Lung microvascular endothelial cell (primary cell): ENCODE results near the gene PTPRA. TPM values are rescaled to one million over a fixed set of nuclear protein-coding genes. Genes with fewer than 3 reads are reported as not detected.
"Not testable (repeated sequence)": the region's sequence is repeated elsewhere in the genome, so short reads cannot be mapped to it uniquely, and the experiment has no call there.

ENCODE experiments used
- DNase-seq, 2 donors: peaks; one replicate each; pipeline versions ENCODE4 v3.0.0 to v3.0.0-alpha.2; 2010; ENCODE audit warnings: low read depth in 2 of 2
- total RNA-seq: library from RNA; depleted of rRNA; stranded (reverse); fragments of >200 nt; gene quantifications from 2 replicates; pipeline ENCODE4 v1.2.1, GENCODE V29; 2014

The PTPRA gene
- total RNA-seq, 1 donor from 2014 or later: 22.2 TPM

GRCh38 chr20:2888224-2888955, 15.1 kb downstream of the PTPRA start:
- no peak for DNase-seq

GRCh38 chr20:2889209-2889608, 15.9 kb downstream of the PTPRA start:
- DNase-seq: no peak

DNA sequence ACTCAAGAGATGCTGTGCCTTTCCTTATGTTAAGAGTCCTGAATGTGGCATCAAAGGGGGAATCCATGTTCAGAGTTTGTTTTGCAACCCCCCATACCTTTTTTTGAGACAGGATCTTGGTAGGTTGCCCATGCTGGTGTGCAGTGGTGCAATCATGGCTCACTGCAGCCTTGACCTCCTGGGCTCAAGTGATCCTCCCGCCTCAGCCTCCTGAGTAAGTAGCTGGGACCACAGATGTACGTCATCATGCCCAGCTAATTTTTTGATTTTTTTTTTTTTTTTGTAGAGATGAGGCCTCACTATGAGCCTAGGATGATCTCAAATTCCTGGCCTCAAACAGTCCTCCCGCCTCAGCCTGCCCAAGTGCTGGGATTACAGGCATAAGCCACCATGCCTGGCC, 16.5 kb downstream of the PTPRA start:
- DNase-seq: no peak

DNA sequence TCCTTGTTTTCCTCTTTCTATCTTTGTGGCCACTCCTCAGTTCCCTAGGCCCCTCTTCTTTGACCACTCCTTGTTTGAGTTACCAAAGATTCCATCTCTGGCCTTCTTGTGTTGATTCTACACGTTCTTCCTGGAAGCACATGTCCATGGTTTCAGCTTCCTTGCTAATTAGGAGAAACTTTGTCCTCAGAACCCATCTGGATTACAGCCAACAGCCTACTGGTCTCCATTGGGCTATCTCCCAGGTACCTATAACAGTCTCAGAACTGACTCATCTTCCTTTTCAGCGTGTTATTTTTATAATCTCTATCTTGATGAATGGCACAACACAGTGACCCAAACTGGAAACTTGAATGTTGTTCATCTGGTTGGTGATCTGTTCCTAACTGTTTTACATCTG, 17.5 kb downstream of the PTPRA start:
- peak; percentile 15 to 77 for DNase-seq

GRCh38 chr20:2891343-2891742, 18.1 kb downstream of the PTPRA start:
- DNase-seq: no peak

GRCh38 chr20:2892376-2892775, 19.1 kb downstream of the PTPRA start:
- DNase-seq: no peak

DNA sequence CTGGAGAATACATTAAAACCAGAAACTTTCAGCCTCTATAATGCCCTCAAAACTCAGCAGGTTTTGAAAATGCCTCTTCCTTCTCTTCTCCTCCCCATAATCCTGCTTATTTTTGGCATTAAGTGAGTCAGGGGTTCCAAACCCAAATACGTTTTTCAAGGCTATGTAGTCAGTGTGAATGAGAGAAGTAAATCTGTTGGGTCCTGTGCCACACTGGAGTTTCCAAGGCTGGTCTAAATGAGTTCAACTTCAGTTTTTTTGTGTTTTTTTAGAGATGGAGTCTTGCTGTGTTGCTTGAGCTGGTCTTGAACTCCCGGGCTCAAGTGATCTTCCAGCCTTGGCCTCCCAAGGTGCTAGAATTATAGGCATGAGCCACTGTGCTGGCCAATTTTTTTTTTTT, 20.9 kb downstream of the PTPRA start:
- DNase-seq: no peak

DNA sequence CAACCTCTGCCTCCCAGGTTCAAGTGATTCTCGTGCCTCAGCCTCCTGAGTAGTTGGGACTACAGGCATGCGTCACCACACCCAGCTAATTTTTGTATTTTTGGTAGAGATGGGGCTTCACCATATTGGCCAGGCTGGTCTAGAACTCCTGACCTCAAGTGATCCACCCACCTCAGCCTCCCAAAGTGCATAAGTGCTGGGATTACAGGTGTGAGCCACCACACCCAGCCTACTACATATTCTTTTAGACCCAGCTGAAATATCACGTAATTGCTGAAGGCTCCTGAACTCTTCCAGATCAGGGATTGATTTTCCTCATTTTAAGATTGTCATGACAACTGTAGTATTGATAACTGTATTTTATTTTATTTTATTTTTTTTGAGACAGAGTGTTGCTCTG, 21.9 kb downstream of the PTPRA start:
- DNase-seq: not testable (repeated sequence)

DNA sequence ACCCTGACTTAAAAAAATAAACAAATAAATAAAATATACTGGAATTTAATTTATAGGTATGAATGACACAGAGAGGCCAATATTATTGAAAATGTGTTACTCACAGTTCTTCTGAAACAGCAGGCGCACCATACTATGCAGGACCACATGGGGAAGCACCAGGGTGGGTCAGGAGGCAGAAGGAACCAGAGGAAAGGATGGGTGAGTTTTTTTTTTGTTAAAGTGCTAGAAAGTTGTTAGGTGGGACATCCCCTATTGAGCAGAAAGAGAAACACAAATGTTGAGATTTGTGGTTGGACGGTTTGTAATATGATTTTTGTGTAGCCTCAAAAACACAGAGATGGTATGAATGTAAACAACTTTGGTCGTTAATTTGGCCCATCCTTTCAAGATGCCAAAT, 26.0 kb downstream of the PTPRA start:
- no peak for DNase-seq

DNA sequence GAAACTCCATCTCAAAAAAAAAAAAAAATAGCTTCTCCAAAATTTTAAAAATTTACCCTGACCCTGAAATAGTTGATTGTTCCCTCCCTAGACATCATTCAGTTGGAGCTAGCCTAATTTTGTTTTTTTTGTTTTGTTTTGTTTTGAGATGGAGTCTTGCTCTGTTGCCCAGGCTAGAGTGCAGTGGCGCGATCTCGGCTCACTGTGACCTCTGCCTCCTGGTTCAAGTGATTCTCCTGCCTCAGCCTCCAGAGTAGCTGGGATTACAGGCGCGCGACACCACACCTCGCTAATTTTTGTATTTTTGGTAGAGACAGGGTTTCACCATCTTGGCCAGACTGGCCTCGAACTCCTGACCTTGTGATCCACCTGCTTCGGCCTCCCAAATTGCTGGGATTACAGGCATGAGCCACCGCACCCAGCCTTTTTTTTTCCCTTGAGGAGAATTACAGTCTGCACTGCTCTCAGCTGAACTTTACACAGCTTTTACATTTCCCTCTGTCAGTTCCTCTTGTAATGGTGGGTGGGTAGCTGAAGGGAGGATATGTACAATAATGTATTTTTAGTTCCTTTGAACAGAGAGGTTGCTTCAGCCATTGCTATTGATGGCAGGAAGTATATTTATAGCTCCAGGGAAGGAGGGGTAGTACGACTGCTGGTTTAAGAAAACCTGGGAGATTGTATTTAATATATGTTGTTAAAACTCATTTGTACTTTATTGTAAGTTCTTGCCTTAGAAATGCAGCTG, 27.7 kb downstream of the PTPRA start:
- DNase-seq: peak; percentile 32 to 65

GRCh38 chr20:2902291-2902690, 29.0 kb downstream of the PTPRA start:
- peak; percentile 5 to 20 for DNase-seq

DNA sequence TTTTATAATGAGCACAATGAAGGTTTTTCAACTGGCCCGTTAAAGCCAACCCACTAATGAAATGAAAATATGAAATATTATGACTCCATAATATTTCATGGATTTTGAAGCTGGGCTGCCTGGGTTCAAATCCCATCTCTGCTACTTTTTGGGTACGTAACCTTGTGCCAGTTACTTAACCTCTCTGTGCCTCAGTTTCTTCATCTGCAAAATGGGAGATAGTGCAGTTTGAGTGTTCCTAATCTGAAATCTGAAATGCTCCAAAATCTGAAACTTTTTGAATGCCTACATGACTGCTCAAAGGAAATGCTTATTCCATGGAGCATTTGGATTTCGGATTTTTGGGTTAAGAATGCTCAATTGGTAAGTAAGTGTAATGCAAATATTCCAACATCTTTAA, 29.5 kb downstream of the PTPRA start:
- no peak for DNase-seq

GRCh38 chr20:2903686-2904085, 30.4 kb downstream of the PTPRA start:
- no peak for DNase-seq

GRCh38 chr20:2907519-2907918, 34.2 kb downstream of the PTPRA start:
- no peak for DNase-seq

GRCh38 chr20:2909953-2910352, 36.7 kb downstream of the PTPRA start:
- DNase-seq: no peak

- DNase-seq: no peak
Measured at GRCh38 chr20:2911200-2911599, 37.9 kb downstream of the PTPRA start.

GRCh38 chr20:2914160-2914559, 40.9 kb downstream of the PTPRA start:
- peak; percentile 36 to 47 for DNase-seq

GRCh38 chr20:2917266-2917665, 44.0 kb downstream of the PTPRA start:
- no peak for DNase-seq

DNA sequence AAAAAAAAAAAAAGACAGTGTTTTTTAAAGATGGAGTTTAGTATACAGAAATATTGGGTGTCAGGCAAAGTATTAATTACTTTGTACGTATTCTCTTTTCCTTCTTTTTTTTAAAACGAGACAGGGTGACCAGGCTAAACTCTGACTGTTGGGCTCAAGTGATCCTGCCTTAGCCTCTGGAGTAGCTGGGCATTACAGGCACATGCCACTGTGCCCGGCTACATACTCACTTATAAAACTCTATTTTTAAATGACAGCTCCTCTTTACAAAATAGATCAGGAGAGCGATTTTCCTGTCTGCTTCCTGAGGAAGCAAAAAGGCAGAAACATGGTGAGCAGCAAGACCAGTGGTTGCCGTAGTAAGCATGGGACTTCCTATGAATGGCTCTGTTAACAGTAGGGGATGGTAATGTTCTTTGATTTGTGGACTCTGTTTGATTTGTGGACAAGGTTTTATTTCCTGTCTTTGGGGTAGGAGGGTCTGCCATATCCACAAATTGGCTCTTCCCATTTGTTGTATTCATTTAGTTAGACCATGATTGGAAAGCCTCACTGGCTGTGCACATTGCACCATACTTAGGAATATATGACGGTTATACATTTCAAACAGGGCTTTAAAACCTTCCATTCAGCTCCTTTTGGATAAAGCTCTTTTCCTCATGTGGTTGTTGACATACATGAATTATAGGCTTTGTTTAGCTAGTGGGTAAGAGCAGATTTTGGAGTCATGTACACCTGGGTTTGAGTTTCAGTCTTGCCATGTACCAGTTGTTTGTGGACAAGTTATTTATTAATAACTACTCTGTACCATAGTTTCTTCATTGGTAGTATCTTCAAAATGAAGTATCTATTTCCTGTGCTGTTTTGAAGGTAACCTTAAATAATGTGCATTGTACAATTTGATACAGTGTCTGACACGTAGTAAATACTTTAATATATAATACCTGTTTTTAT, 45.1 kb downstream of the PTPRA start:
- DNase-seq: peak; percentile 37 to 60

DNA sequence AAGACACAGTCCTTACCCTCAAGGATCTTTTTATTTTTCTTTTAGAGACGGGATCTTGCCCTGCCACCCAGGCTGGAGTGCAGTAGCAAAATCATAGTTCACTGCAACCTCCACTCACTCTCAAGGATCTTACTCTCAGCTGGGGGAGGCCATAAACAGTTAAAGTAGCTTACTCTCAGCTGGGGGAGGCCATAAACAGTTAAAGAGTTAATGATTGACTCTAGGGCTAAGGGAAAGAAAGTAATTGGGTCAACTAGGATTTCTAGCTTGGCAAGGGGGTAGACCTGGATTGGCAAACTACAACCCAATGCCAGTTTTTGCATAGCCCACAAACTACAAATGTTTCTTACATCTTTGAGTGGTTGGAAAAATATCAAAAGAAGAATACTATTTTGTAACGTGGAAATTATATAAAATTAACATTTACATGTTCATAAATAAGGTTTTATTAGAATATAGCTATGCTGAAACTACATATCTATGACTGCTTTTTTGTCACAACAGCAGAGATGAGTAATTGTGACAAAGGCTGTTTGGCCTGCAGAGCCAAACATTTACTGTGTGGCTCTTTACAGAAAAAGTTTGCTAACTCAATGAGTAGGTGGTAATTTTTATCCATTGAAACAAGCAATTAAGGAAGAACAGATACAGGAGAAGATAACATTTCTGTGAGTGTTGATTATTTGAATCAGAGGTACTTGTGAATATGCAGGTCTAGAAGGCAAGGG, 46.4 kb downstream of the PTPRA start:
- DNase-seq: no peak

- DNase-seq: no peak
Measured at GRCh38 chr20:2920473-2920872, 47.2 kb downstream of the PTPRA start.
